Mucosa of rectum (tissue), 2 donors: ENCODE data around the gene MTA3.
A peak's percentile ranks its signal among the peaks of the same experiment; 100 is the strongest.

Experiments used
- H3K27ac ChIP-seq, 2 donors: one replicate each; pipeline ENCODE4 v1.7.0; 2013; ENCODE audit warnings: inconsistent platforms in 2 of 2, low read depth in 2 of 2, low read length in 2 of 2
- H3K27me3 ChIP-seq, 2 donors: one replicate each; pipeline ENCODE4 v1.7.0; 2013; ENCODE audit warnings: low read length in 2 of 2; ENCODE audit not compliant: control insufficient read depth in 2 of 2, insufficient read depth in 2 of 2
- H3K36me3 ChIP-seq, 2 donors: one replicate each; pipeline ENCODE4 v1.7.0; 2013; ENCODE audit warnings: low read length in 2 of 2; ENCODE audit not compliant: control insufficient read depth in 2 of 2, insufficient read depth in 2 of 2
- H3K4me1 ChIP-seq, 2 donors: one replicate each; pipeline ENCODE4 v1.7.0; 2013; ENCODE audit warnings: low read length in 2 of 2, mild to moderate bottlenecking in 1 of 2; ENCODE audit not compliant: control insufficient read depth in 2 of 2, insufficient read depth in 2 of 2
- H3K4me3 ChIP-seq, 2 donors: one replicate each; pipeline ENCODE4 v1.7.0; 2013; ENCODE audit warnings: low read length in 2 of 2
- H3K9ac ChIP-seq, 2 donors: one replicate each; pipeline ENCODE4 v1.7.0; 2013; ENCODE audit warnings: low read length in 2 of 2, low read depth in 1 of 2, mild to moderate bottlenecking in 1 of 2
- H3K9me3 ChIP-seq, 2 donors: one replicate each; pipeline ENCODE4 v1.7.0; 2013; ENCODE audit warnings: low read length in 2 of 2; ENCODE audit not compliant: control insufficient read depth in 2 of 2
- donor health status: healthy.
- donor health status: Normal muscosa, but diverticular disease.

MTA3 gene

GRCh38 chr2:42568401-42569115 is at the start of gene MTA3:
Gene MTA3 (plus strand): TSS chr2:42568632. CDS start chr2:42568746, 114 bp downstream.
- H3K9ac ChIP-seq = peak within 1 kb of the TSS; percentile 60 to 78
- H3K4me1 ChIP-seq = peaks cover 7 to 16% of the 10 kb centered on the region in 2 donors
- H3K36me3 ChIP-seq = peaks cover 0 to 7% of the 10 kb centered on the region in 2 donors
- no peaks in the 10 kb centered on the region for H3K9me3 ChIP-seq
- peak within 1 kb of the TSS; percentile 78 to 80 for H3K4me3 ChIP-seq
- H3K27me3 ChIP-seq = no peaks in the 10 kb centered on the region
- peak within 1 kb of the TSS; percentile 80 to 83 for H3K27ac ChIP-seq

GRCh38 chr2:42519624-42520023 is 48.8 kb upstream of the MTA3 start:
- H3K9ac ChIP-seq = no peak overlapping the region
- H3K27me3 ChIP-seq = no peaks in the 10 kb centered on the region
- H3K9me3 ChIP-seq = no peaks in the 10 kb centered on the region
- no peaks in the 10 kb centered on the region for H3K4me1 ChIP-seq
- no peak overlapping the region for H3K4me3 ChIP-seq
- no peak overlapping the region for H3K27ac ChIP-seq
- no peaks in the 10 kb centered on the region for H3K36me3 ChIP-seq

GRCh38 chr2:42522035-42522434 is 46.4 kb upstream of the MTA3 start:
- Histone ChIP-seq H3K36me3 (no peaks in the 10 kb centered on the region), H3K9me3 (no peaks in the 10 kb centered on the region), H3K4me3 (no peak overlapping the region), H3K9ac (no peak overlapping the region), H3K27me3 (no peaks in the 10 kb centered on the region), H3K4me1 (no peaks in the 10 kb centered on the region), H3K27ac (no peak overlapping the region)

GRCh38 chr2:42523341-42523740 is 45.1 kb upstream of the MTA3 start:
- Histone ChIP-seq H3K9me3 (no peaks in the 10 kb centered on the region), H3K9ac (no peak overlapping the region), H3K27ac (no peak overlapping the region), H3K27me3 (no peaks in the 10 kb centered on the region), H3K4me1 (no peaks in the 10 kb centered on the region), H3K4me3 (no peak overlapping the region), H3K36me3 (no peaks in the 10 kb centered on the region)

- Histone ChIP-seq H3K27ac (no peak overlapping the region), H3K36me3 (no peaks in the 10 kb centered on the region), H3K4me3 (no peak overlapping the region), H3K4me1 (no peaks in the 10 kb centered on the region), H3K9me3 (no peaks in the 10 kb centered on the region), H3K27me3 (no peaks in the 10 kb centered on the region), H3K9ac (no peak overlapping the region)
These were observed 36.0 kb upstream of the MTA3 start for GRCh38 chr2:42532397-42532796.

GRCh38 chr2:42537493-42537892 is 30.9 kb upstream of the MTA3 start:
- no peaks in the 10 kb centered on the region for H3K27me3 ChIP-seq
- H3K4me1 ChIP-seq = no peaks in the 10 kb centered on the region
- H3K4me3 ChIP-seq = no peak overlapping the region
- no peaks in the 10 kb centered on the region for H3K36me3 ChIP-seq
- no peak overlapping the region for H3K27ac ChIP-seq
- H3K9ac ChIP-seq = no peak overlapping the region
- no peaks in the 10 kb centered on the region for H3K9me3 ChIP-seq

GRCh38 chr2:42542871-42543270 is 25.6 kb upstream of the MTA3 start:
- Histone ChIP-seq H3K4me1 (no peaks in the 10 kb centered on the region), H3K27me3 (no peaks in the 10 kb centered on the region), H3K36me3 (no peaks in the 10 kb centered on the region), H3K9ac (no peak overlapping the region), H3K4me3 (no peak overlapping the region), H3K27ac (no peak overlapping the region), H3K9me3 (no peaks in the 10 kb centered on the region)

- Histone ChIP-seq H3K9me3 (no peaks in the 10 kb centered on the region), H3K27ac (no peak overlapping the region), H3K4me3 (no peak overlapping the region), H3K9ac (no peak overlapping the region), H3K4me1 (no peaks in the 10 kb centered on the region), H3K36me3 (no peaks in the 10 kb centered on the region), H3K27me3 (no peaks in the 10 kb centered on the region)
These were observed 23.3 kb upstream of the MTA3 start for GRCh38 chr2:42545023-42545721.

- H3K9ac ChIP-seq = no peak overlapping the region
- no peaks in the 10 kb centered on the region for H3K36me3 ChIP-seq
- no peak overlapping the region for H3K4me3 ChIP-seq
- no peaks in the 10 kb centered on the region for H3K4me1 ChIP-seq
- no peaks in the 10 kb centered on the region for H3K9me3 ChIP-seq
- no peak overlapping the region for H3K27ac ChIP-seq
- H3K27me3 ChIP-seq = no peaks in the 10 kb centered on the region
These were observed 22.5 kb upstream of the MTA3 start for GRCh38 chr2:42545841-42546390.

- H3K36me3 ChIP-seq = no peaks in the 10 kb centered on the region
- no peaks in the 10 kb centered on the region for H3K9me3 ChIP-seq
- no peak overlapping the region for H3K9ac ChIP-seq
- H3K4me1 ChIP-seq = no peaks in the 10 kb centered on the region
- no peak overlapping the region for H3K27ac ChIP-seq
- H3K4me3 ChIP-seq = no peak overlapping the region
- no peaks in the 10 kb centered on the region for H3K27me3 ChIP-seq
These were observed 21.4 kb upstream of the MTA3 start for GRCh38 chr2:42547014-42547413.
